Measurements from ENCODE around the gene BLVRB. TPM values are rescaled to one million over a fixed set of nuclear protein-coding genes. Genes with fewer than 3 reads are reported as not detected.

Gene BLVRB
- total RNA-seq, 4 donors from 2014 or later: 51.5 to 206 (median 115) TPM

GRCh38 chr19:40449506-40449905, 16.0 kb downstream of the BLVRB start:
- Histone ChIP-seq H3K4me3 (no peak overlapping the region), H3K4me1 (no peaks in the 10 kb centered on the region), H3K27me3 (no peaks in the 10 kb centered on the region), H3K9me3 (no peaks in the 10 kb centered on the region), H3K36me3 (no peaks in the 10 kb centered on the region), H3K27ac (no peak overlapping the region)
- intact Hi-C loops (cut with DNase I; ENCODE audit: low total_unique reads): no loop called here
- no peak for DNase-seq
- TF ChIP-seq CTCF (IDR thresholded peaks at IDR 0.05): no peak
- no peak for TF ChIP-seq POLR2A (IDR thresholded peaks at IDR 0.05)

GRCh38 chr19:40446263-40446784, 19.2 kb downstream of the BLVRB start:
- intact Hi-C loops (cut with DNase I; ENCODE audit: low total_unique reads): no loop called here
- no peak overlapping the region for H3K4me3 ChIP-seq
- no peaks in the 10 kb centered on the region for H3K27me3 ChIP-seq
- H3K9me3 ChIP-seq: no peaks in the 10 kb centered on the region
- no peak for DNase-seq
- H3K27ac ChIP-seq: no peak overlapping the region
- H3K4me1 ChIP-seq: peaks cover 0 to 6% of the 10 kb centered on the region in 2 donors
- no peaks in the 10 kb centered on the region for H3K36me3 ChIP-seq
- TF ChIP-seq CTCF (IDR thresholded peaks at IDR 0.05) (no peak), POLR2A (IDR thresholded peaks at IDR 0.05) (no peak)

GRCh38 chr19:40445780-40446262, 19.7 kb downstream of the BLVRB start:
- Histone ChIP-seq H3K27me3 (no peaks in the 10 kb centered on the region), H3K36me3 (no peaks in the 10 kb centered on the region), H3K9me3 (no peaks in the 10 kb centered on the region), H3K4me3 (no peak overlapping the region), H3K4me1 (peaks cover 0 to 6% of the 10 kb centered on the region in 2 donors), H3K27ac (peak overlapping the region in 1 of 2 donors; percentile 95)
- intact Hi-C loops (cut with DNase I; ENCODE audit: low total_unique reads): no loop called here
- DNase-seq: no peak
- no peak for TF ChIP-seq POLR2A (IDR thresholded peaks at IDR 0.05)
- TF ChIP-seq CTCF (IDR thresholded peaks at IDR 0.05): no peak

GRCh38 chr19:40444825-40445312, 20.7 kb downstream of the BLVRB start:
- no peak for TF ChIP-seq POLR2A (IDR thresholded peaks at IDR 0.05)
- peak; percentile 42 to 67 (median 53) for TF ChIP-seq CTCF (IDR thresholded peaks at IDR 0.05)
- no peaks in the 10 kb centered on the region for H3K9me3 ChIP-seq
- H3K4me3 ChIP-seq: peak overlapping the region; percentile 74 to 94
- intact Hi-C loops (cut with DNase I; ENCODE audit: low total_unique reads): no loop called here
- H3K27me3 ChIP-seq: no peaks in the 10 kb centered on the region
- peak overlapping the region; percentile 95 to 98 for H3K27ac ChIP-seq
- H3K4me1 ChIP-seq: peaks cover 0 to 6% of the 10 kb centered on the region in 2 donors
- DNase-seq: no peak
- no peaks in the 10 kb centered on the region for H3K36me3 ChIP-seq

GRCh38 chr19:40444000-40444824, 21.3 kb downstream of the BLVRB start, which contains the start of gene SERTAD3:
SERTAD3 (minus strand) TSS chr19:40444335; CDS start chr19:40442080, 2,255 bp downstream.
- H3K4me3 ChIP-seq: peak within 1 kb of the TSS; percentile 74 to 94
- no peaks in the 10 kb centered on the region for H3K36me3 ChIP-seq
- peak within 1 kb of the TSS; percentile 95 to 98 for H3K27ac ChIP-seq
- peak; percentile 97 to 100 for TF ChIP-seq POLR2A (IDR thresholded peaks at IDR 0.05)
- no peak for TF ChIP-seq CTCF (IDR thresholded peaks at IDR 0.05)
- peaks cover 0 to 6% of the 10 kb centered on the region in 2 donors for H3K4me1 ChIP-seq
- H3K9me3 ChIP-seq: no peaks in the 10 kb centered on the region
- peak; percentile 98 for DNase-seq
- intact Hi-C loops (cut with DNase I; ENCODE audit: low total_unique reads): no loop called here
- no peaks in the 10 kb centered on the region for H3K27me3 ChIP-seq

Data from uterus (tissue), 4 donors.